Fibroblast of gingiva (primary cell): ENCODE measurements around the gene SLIT3.

Experiments used
- DNase-seq: peaks from one replicate; pipeline ENCODE4 v3.0.0-alpha.2; 2011; ENCODE audit warnings: low read depth

SLIT3 gene

DNA sequence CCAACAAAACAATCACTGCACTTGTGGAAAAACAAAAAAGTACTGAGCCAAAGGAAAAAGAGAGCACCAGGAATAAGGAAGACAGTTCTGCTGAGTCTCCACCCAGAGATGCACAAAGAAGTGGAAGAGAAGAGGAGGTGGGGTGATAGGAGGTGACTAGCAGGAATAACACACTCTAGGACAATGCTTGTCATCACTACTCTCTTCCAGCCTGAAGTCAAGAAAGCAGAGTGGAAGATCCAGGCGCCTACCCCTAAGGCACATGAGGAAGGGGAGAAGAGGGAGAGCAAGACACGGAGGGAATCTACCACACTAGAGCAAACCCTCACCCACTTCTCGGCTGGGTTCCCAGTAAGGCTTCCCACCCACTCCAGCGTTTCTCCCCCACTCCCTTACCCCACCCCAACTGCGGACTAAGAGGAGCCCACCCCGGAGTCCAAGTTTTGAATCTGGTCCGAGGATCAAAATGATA lies 1.7 kb downstream of the SLIT3 start:
- no peak for DNase-seq

- DNase-seq: no peak
Measured at GRCh38 chr5:169298193-169298592, 2.7 kb downstream of the SLIT3 start.

DNA sequence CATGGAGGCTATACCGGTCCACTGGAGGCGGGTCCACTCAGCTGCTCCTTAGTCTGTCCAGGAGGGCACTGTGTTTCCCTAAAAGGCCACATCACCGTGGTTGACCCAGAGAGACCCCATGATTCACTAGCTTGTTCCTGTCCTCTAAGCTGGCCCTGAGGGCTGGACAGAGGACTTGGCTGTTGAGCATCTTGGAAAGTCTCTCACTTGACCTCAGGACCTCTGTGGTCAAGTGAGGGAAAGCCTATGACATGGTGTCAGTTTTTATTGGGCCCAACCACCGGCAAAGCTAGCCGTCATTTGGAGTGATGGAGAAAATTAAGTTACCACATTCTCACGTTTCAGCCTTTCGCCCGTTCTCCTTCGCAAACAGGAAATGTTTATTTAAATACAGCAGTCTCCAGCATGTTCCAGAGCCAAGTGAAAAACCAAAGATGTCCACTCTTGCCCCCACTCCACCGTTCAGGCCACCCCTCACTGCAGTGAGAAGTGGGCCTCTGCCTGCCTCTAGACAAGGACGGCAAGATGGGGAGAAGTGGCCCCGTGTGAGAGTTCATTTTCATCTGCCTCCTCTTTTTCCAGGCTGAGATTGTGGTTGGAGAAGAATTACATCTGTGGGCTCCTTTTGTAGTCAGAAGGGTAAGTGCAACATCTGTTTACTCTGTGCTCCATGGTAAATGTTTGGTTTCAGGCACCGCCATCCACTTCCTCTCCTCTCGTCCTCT lies 4.4 kb downstream of the SLIT3 start:
- DNase-seq: peak; percentile 87

DNA sequence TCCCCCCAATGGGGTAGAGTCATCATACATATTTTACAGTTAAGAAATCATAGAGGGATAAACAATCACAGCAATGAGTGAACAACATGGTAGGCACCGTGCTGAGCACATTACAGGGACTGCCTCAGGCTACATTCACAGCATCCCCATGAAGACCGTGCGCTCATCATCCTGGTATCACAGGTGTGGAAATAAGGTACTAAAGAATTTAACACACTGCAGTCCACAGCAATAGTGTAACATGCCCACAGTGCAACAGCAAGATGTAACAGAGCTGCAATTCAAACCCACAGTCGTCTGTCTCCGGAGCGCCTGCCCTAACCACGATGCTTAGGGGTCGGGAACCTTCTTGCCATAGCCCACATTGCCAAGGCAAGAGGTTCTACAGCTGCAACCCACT lies 5.6 kb downstream of the SLIT3 start:
- no peak for DNase-seq

DNA sequence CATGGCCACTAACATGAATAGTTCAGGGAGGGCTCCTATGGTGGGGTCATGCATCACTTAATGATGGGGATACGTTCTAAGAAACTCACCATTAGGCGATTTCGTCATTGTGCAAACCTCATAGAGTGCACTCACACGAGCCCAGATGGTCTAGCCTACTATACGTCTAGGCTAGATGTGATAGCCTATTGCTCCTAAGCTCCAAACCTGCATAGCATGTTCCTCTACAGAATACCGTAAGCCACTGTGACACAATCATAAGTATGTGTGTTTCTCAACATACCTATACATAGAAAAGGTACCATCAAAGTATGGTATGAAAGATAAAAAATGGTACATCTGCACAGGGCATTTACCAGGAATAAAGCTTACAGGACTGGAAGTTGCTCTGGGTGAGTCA lies 6.3 kb downstream of the SLIT3 start:
- no peak for DNase-seq

DNA sequence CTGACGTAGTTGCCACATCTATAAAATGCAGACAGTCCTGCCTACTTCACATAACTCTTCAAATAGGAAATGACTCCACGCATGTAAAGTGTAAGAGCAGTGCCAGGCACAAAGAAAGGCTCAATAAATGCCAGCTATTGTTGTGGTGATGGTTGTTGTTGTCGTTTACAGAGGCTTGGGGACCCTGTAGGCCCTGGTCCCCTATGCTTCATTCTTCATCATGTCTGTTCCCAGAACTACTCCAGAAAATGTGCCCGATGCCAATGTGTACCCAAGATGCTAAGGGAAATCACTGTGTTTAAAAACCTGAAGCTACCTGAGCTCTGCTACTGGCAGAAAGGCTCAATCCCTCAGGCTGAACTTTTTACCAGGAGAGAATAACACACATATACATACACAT lies 9.1 kb downstream of the SLIT3 start:
- DNase-seq: no peak

DNA sequence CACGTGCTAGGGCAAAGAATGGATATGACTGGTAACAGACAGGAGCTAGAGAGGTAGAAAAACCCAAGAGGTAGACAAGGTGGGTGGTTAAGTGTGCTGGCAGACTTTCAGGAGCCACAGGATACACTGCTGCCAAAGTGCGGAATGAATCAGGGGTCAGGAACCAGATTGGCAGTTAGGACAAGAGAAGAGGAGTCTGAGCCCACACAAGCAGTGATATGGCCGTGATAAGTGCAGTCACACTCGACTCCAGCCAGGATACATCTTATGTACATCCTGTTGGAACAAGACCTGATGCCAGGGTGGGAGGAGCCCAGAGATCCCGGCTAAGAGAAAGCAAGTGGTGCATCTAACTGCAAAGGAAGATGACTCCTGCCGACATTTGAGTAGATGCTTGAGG lies 10.0 kb downstream of the SLIT3 start:
- no peak for DNase-seq

DNA sequence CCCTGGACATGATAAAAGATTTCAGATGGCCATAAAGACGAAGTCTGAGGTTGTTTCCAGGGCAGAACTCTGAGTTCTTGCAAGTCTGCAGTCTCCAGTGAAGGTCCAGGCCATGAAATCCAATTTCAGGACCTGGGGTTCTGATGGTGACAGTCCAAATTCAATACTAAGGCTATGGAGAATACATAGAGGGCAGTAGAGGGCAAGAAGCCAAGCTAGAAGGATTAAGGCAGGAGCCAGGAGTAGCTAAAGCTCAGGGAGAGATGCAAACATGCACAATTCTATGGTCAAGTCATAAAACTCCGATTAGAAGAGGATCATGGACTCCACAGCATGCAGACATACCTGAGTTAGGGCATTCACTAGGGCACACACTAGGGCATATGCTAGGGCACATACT lies 11.4 kb downstream of the SLIT3 start:
- DNase-seq: no peak

DNA sequence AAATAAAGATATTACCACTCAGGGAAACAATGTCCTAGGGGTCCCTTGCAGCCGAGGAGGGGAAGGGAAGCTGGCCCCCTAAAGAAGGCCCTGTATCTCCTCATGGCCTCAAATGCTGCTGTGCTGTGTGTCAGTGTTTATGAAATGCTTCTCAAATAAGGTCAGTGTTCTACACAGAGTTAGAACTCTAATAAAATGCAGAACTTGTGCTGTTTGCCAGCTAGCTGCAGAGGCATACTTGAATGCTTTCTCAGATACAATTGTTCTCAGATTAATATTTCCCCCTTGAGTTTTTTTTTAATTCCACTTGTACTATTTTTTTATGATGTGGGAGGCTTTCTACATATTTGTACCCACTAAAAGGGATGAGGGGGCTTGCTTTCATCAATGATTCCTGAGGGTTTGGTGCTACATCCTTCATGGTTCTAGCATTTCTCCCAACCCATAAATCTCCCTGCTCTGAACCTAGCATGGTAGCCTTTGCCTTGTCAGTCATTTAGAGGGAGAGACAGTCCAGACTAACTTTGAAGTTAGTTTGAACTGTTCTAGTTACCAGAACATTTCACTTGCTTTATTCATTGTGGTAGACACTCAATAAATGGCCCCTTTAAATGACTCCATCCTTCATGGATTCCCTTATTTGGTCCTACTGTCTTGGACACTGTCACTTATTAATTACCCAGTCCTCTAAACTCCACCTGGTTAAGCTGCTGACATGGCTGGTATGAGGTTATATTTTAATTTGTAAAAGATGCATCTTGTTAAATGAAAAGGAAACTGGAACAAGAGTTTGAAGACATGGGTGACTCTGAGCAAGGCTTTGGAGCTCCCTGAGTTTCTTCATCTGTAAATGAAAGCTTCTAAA lies 12.6 kb downstream of the SLIT3 start:
- DNase-seq: no peak

DNA sequence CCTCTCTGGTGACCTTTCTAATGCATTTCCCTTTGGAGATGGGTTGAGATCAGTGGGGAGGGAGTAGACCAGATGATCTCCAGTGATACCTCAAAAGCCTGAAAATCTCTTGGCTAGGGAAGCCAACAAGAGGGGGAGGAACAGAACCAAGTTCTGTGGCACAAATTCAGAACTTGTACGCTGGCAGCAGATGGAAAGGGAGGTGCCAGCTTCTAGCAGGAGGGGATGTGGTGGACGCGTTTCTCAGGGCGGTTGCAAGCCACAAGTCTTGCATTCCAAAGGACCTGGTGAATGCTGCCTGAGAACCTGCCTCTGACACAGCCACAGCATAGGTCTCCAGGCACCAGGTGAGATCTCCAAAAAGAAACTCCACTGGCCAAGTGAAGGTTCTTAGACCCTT lies 13.4 kb downstream of the SLIT3 start:
- no peak for DNase-seq

GRCh38 chr5:169286572-169287300 lies 14.2 kb downstream of the SLIT3 start:
- no peak for DNase-seq

DNA sequence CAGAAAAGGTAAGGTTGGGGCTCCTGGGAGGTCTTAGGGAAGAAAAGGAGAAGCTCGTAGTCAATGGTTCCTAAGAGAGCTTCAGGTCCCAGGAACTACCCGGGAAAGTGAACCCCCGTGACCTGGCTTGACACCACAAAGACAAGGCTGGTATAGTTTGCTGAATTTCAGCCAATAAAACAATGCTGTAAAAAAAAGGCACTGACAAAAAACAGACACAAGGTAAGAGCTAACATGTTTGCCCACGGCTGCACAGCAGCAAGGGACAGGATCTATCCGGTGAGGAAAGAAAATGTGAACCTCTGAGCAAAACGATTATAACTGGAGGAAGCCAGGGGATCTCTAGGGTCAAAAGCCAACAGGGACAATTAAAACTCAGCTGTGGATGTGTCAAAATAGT lies 17.1 kb downstream of the SLIT3 start:
- no peak for DNase-seq

GRCh38 chr5:169281625-169282024 lies 19.3 kb downstream of the SLIT3 start:
- peak; percentile 52 for DNase-seq

- no peak for DNase-seq
Measured at GRCh38 chr5:169280696-169281095, 20.2 kb downstream of the SLIT3 start.

DNA sequence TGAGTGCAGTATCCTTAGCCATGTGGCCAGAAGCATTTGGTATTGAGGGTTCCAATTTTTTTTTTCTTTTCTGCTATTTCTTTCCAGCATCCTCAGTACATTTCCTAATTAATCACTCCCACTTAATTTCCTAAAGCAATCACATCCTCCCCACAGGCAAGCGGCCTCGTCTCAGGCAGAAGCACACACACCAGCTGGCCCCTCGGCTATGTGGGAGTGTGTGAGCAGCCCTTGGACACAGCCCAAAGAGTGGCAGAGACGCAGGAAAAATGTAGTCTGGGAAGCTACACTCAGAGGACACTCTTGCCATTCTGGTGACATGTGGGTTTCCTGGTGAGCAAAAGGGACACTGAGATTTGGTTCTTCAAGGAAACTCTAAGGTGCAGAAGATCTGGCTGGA lies 20.7 kb downstream of the SLIT3 start:
- DNase-seq: no peak

GRCh38 chr5:169279125-169279524 lies 21.8 kb downstream of the SLIT3 start:
- no peak for DNase-seq

DNA sequence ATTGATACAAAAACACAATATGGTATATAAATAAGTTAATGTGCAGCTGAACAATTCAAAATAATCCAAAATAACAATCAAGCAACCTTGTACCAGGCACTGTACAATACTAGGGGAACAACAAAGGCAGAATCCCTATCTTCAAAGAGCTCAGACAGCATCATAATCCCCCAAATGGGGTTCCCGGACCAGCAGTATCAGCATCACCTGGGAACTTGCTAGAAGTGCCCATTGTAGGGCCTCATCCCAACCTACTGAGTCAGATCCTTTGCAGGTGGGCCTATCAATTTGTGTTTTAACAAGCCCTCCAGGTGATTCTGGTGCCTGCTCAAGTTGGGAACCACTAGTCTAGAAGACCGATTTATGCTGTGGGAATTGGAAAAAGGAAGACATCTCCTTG lies 27.1 kb downstream of the SLIT3 start:
- DNase-seq: no peak

DNA sequence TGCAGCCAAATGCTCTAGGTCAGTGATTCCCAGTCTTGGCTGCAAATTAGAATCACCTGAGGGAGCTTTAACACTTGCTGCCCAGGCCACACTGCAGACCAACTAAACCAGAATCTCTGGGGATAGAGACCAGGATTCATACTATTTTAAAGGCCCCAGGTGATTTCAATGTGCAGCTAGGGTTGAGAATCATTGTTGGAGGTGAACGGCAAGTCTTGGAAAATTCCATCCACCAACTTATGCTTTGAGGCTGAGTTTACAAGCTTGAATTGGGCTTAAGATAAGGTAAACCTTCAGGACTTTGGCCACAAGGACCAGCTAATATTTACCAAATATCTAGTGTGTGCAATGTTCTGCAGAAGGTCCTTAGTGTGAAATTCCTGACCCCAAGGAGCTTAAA lies 27.5 kb downstream of the SLIT3 start:
- no peak for DNase-seq

- DNase-seq: no peak
Measured at GRCh38 chr5:169272731-169273427, 28.1 kb downstream of the SLIT3 start.

DNA sequence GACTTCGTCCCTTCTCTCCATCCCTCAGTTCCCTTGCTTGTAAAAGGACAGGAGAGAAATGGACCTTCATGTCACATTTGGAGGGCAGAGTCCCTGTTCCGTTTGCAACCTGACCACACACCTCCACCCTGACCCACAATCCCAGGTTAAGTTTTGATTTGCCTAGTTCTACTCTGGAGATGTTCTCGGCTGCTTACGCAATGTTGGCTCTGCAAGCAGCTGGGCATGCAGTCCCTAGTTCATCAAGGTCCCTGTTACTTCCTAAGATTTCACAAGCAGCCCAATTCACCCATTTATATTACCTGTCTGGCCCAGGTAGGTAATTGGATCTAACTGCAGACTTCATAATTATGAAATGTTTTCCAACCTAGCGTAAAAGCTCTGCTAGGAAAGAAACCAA lies 28.8 kb downstream of the SLIT3 start:
- no peak for DNase-seq

DNA sequence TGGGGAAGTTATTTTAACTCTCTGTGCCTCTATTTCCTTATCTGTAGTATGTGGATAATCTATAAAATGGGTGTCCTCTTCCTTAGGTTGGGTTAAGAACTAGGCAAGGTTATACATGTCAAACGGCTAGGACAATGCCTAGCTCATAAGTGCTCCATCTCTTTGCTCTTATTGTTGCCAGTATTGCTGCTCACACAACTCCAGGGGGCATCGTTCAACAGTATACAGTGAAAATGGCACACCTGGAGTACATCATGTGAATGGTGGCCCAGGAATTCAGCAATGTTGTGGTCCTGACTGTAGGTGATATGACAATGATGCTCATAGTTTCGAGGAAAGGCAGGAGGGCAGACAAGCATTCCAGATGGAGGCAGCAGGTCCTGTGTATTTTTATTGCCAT lies 30.1 kb downstream of the SLIT3 start:
- DNase-seq: no peak

DNA sequence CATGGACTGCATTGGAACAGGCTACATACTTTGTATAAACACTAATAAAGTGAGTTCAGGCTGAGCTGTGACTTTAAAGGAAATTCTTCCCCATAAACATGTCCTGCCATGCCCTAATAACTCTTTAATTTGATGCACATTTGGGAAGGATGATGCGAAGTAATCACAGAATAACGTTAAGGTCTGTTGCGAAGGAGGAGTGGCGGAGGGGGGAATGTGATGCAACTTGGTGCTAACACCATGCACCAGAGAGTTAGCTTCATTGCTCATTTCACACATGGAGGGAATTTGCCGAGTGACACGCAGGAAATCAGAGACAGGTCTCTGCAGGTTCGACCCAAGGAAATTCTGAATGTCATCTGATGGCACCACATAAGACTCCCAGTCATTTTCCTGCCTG lies 32.9 kb downstream of the SLIT3 start:
- DNase-seq: peak; percentile 90
